HepG2 (cell line): Measurements from ENCODE around the gene PYCR2. TPM values are rescaled to one million over a fixed set of nuclear protein-coding genes. Genes with fewer than 3 reads are reported as not detected.
A peak's percentile ranks its signal among the peaks of the same experiment; 100 is the strongest.

Experiments
- ATAC-seq: fragments of 200-7000 bp; cut with Tn5 transposase; 3 replicates; pipeline ENCODE4 v1.9.1; 2020; ENCODE audit warnings: mild to moderate bottlenecking, moderate library complexity
- BruUV-seq: library from RNA; stranded (reverse); fragments of 400-500 nt; replicated peaks from 2 replicates; lab custom pipeline; 2021; lab: Mats Ljungman, UMichigan
- CTCF ChIA-PET: fragments of 300-600 bp; formaldehyde crosslinking; extraction: SDS; loops from one replicate; lab custom pipeline; 2021; ENCODE audit warnings: low total read pairs, inconsistent platforms, low intra/inter-chr PET ratio; lab: Yijun Ruan, JAX
- POLR2A ChIA-PET: fragments of 350-600 bp; sonication (Branson Sonifier 250); formaldehyde crosslinking; loops from one replicate; lab custom pipeline; 2020; ENCODE audit warnings: antibody characterized with exemption, inconsistent platforms; lab: Yijun Ruan, JAX
- DNase-seq: peaks from one replicate; pipeline ENCODE4 v3.0.0-alpha.2; 2015; ENCODE audit warnings: low spot score
- FAIRE-seq: peaks from 3 replicates; lab custom pipeline; 2011; peaks lifted over from hg19 to GRCh38; lab: Jason Lieb, UNC
- H2AFZ ChIP-seq: one replicate; pipeline ENCODE4 v1.6.1; 2011; ENCODE audit warnings: low read length, inconsistent platforms
- H3K27ac ChIP-seq: fragments of 300-600 bp; 3 replicates; pipeline ENCODE4 v1.8.0; 2011; ENCODE audit warnings: mixed run types, mild to moderate bottlenecking, mixed read lengths, low read length, inconsistent platforms; ENCODE audit not compliant: insufficient read depth; ENCODE audit errors: extremely low read length
- H3K27me3 ChIP-seq, 2 experiments: fragments of 200-600 bp in 1 of 2; 2 replicates in 1 of 2; 3 replicates in 1 of 2; pipeline versions ENCODE4 v1.6.0 to v1.8.0; 2011; ENCODE audit warnings: low read length in 2 of 2, mild to moderate bottlenecking in 2 of 2, moderate library complexity in 2 of 2, inconsistent platforms in 1 of 2; ENCODE audit not compliant: insufficient read depth in 2 of 2, control insufficient read depth in 1 of 2
- H3K36me3 ChIP-seq, 2 experiments: fragments of 200-600 bp in 1 of 2; replicated peaks in 1 of 2; 2 replicates in 1 of 2; 3 replicates in 1 of 2; pipeline versions ENCODE4 v1.5.1 to v1.8.0; 2011; ENCODE audit warnings: low read length in 2 of 2, inconsistent platforms in 1 of 2; ENCODE audit not compliant: insufficient read depth in 2 of 2, control insufficient read depth in 1 of 2
- H3K4me1 ChIP-seq: 2 replicates; pipeline ENCODE4 v1.5.1; 2012; ENCODE audit warnings: low read length, inconsistent platforms; ENCODE audit not compliant: insufficient read depth
- H3K4me2 ChIP-seq: 2 replicates; pipeline ENCODE4 v1.6.0; 2011; ENCODE audit warnings: low read depth, low read length, inconsistent platforms
- H3K4me3 ChIP-seq, 3 experiments: fragments of 200-600 bp in 1 of 3; sonication (generic), shearing (Covaris generic) in 1 of 3; replicated peaks in 1 of 3; 2 replicates each; pipeline ENCODE4 v1.5.1; 2011 to 2016; ENCODE audit warnings: low read length in 3 of 3, inconsistent platforms in 2 of 3, low read depth in 2 of 3, mild to moderate bottlenecking in 2 of 3, control low read depth in 1 of 3, mixed read lengths in 1 of 3; ENCODE audit not compliant: insufficient read depth in 1 of 3
- H3K79me2 ChIP-seq: one replicate; pipeline ENCODE4 v1.6.1; 2011; ENCODE audit warnings: low read length, inconsistent platforms; ENCODE audit not compliant: insufficient read depth
- H3K9ac ChIP-seq: 2 replicates; pipeline ENCODE4 v1.6.0; 2011; ENCODE audit warnings: mild to moderate bottlenecking, low read depth, low read length, inconsistent platforms; ENCODE audit not compliant: insufficient read depth
- H3K9me3 ChIP-seq: 2 replicates; pipeline ENCODE4 v1.5.1; 2012; ENCODE audit warnings: mild to moderate bottlenecking, low read length
- H4K20me1 ChIP-seq: 2 replicates; pipeline ENCODE4 v1.6.0; 2011; ENCODE audit warnings: inconsistent platforms, mild to moderate bottlenecking, low read length, moderate library complexity; ENCODE audit not compliant: insufficient read depth
- ATF2 ChIP-seq: sonication (generic); formaldehyde crosslinking; IDR thresholded peaks from 2 replicates; pipeline ENCODE4 v1.4.0; 2020; ENCODE audit warnings: missing genetic modification reagents
- FOXA3 ChIP-seq: IDR thresholded peaks from 2 replicates; pipeline ENCODE4 v1.6.1; 2016; ENCODE audit warnings: missing genetic modification reagents, missing compliant biosample characterization
- MEIS1 ChIP-seq: sonication (generic); formaldehyde crosslinking; IDR thresholded peaks from 2 replicates; pipeline ENCODE4 v1.9.0; 2021; ENCODE audit warnings: mild to moderate bottlenecking, missing genetic modification reagents, moderate library complexity, borderline replicate concordance
- SMARCE1 ChIP-seq: fragments of 450-650 bp; IDR thresholded peaks from 2 replicates; pipeline ENCODE4 v1.6.1; 2017; ENCODE audit warnings: borderline replicate concordance
- YEATS4 ChIP-seq: sonication (generic); formaldehyde crosslinking; IDR thresholded peaks from 2 replicates; pipeline ENCODE4 v1.4.0; 2020; ENCODE audit warnings: missing genetic modification reagents, borderline replicate concordance
- ZNF646 ChIP-seq: sonication (generic); formaldehyde crosslinking; IDR thresholded peaks from 2 replicates; pipeline ENCODE4 v1.9.0; 2021; ENCODE audit warnings: mild to moderate bottlenecking, missing genetic modification reagents
- ZSCAN21 ChIP-seq: sonication (generic); formaldehyde crosslinking; IDR thresholded peaks from 2 replicates; pipeline ENCODE4 v1.8.0; 2022; ENCODE audit warnings: mild to moderate bottlenecking, missing genetic modification reagents, moderate library complexity, borderline replicate concordance
- WGBS: methylation state at CpG from one replicate; pipeline ENCODE4 v1.1.6; 2017; ENCODE audit warnings: low lambda C conversion rate; 5-methylcytosine and 5-hydroxymethylcytosine counted together
- in situ Hi-C: cut with HindIII; loops from 2 replicates; pipeline ENCODE4 v1.10.0; 2017; ENCODE audit warnings: low pct_unique_long_range_greater_than_20kb; ENCODE audit not compliant: extremely low pct_ligation_motif_present
- intact Hi-C: fragments of 100-400 bp; cut with micrococcal nuclease; formaldehyde crosslinking; loops from one replicate; pipeline ENCODE4 v1.10.0; 2022; ENCODE audit not compliant: unreplicated experiment
- polyA plus RNA-seq, 8 experiments: library from polyadenylated mRNA; depleted of rRNA in 3 of 8; stranded (reverse) in 7 of 8; unstranded in 1 of 8; fragments of >200 nt; fragmentation: Illumina TruSeq in 4 of 8; extraction: Trizol in 4 of 8; gene quantifications; 2 replicates each; pipeline versions ENCODE4 v1.2.1 to v1.2.3, GENCODE V29; 2011 to 2016; ENCODE audit warnings: low read depth in 4 of 8, missing spikeins in 1 of 8, mixed read lengths in 1 of 8; ENCODE audit not compliant: insufficient read depth in 1 of 8
- total RNA-seq, 5 experiments: library from RNA; depleted of rRNA; stranded (reverse); fragments of >200 nt; fragmentation: Illumina TruSeq; extraction: Trizol; gene quantifications; 2 replicates each; pipeline ENCODE4 v1.2.3, GENCODE V29; 2016; ENCODE audit warnings: low read depth in 1 of 5
- TF ChIP-seq, protein P1 (sequence below): conservative IDR thresholded peaks from 2 replicates; pipeline ENCODE4 v1.6.1; 2018; ENCODE audit warnings: missing genetic modification reagents
- TF ChIP-seq, protein P2 (sequence below): sonication (generic); formaldehyde crosslinking; IDR thresholded peaks from 2 replicates; pipeline ENCODE4 v1.8.0; 2022; ENCODE audit warnings: missing genetic modification reagents, mild to moderate bottlenecking, moderate library complexity, borderline replicate concordance

The PYCR2 gene
- total and polyA plus RNA-seq, 2 of the 13 experiments (the other 11 are each of a cell fraction or from before 2014, with no cell fraction given): 47.2 to 47.8 TPM

GRCh38 chr1:225882694-225883615 lies 41.1 kb downstream of the PYCR2 start:
- intact Hi-C loops: loop anchor here (2.0 to 10.0 kb wide), 3 partner anchors 39 to 92 kb away; partner anchors contain the start of gene PYCR2
- no peak for TF ChIP-seq FOXA3
- TF ChIP-seq ZNF646 (CRISPR knock-in tag): no peak
- TF ChIP-seq YEATS4: peak; percentile 33; the same call in 1 of the 2 replicates
- TF ChIP-seq, protein P1, sequence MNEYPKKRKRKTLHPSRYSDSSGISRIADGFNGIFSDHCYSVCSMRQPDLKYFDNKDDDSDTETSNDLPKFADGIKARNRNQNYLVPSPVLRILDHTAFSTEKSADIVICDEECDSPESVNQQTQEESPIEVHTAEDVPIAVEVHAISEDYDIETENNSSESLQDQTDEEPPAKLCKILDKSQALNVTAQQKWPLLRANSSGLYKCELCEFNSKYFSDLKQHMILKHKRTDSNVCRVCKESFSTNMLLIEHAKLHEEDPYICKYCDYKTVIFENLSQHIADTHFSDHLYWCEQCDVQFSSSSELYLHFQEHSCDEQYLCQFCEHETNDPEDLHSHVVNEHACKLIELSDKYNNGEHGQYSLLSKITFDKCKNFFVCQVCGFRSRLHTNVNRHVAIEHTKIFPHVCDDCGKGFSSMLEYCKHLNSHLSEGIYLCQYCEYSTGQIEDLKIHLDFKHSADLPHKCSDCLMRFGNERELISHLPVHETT (CRISPR knock-in tag): 0 out of 2 replicates have a peak, but pooled peaks have one; percentile 32
- TF ChIP-seq SMARCE1: no peak
- TF ChIP-seq MEIS1 (CRISPR knock-in tag): peak; percentile 22; the same call in 1 of the 2 replicates
- TF ChIP-seq ZSCAN21 (CRISPR knock-in tag): peak; percentile 25; the same call in 1 of the 2 replicates
- TF ChIP-seq, protein P2, sequence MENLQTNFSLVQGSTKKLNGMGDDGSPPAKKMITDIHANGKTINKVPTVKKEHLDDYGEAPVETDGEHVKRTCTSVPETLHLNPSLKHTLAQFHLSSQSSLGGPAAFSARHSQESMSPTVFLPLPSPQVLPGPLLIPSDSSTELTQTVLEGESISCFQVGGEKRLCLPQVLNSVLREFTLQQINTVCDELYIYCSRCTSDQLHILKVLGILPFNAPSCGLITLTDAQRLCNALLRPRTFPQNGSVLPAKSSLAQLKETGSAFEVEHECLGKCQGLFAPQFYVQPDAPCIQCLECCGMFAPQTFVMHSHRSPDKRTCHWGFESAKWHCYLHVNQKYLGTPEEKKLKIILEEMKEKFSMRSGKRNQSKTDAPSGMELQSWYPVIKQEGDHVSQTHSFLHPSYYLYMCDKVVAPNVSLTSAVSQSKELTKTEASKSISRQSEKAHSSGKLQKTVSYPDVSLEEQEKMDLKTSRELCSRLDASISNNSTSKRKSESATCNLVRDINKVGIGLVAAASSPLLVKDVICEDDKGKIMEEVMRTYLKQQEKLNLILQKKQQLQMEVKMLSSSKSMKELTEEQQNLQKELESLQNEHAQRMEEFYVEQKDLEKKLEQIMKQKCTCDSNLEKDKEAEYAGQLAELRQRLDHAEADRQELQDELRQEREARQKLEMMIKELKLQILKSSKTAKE (CRISPR knock-in tag): no peak
- TF ChIP-seq ATF2 (CRISPR knock-in tag): no peak

More at GRCh38 chr1:225882694-225883615, 41.1 kb downstream of the PYCR2 start:
- ATAC-seq (peak; percentile 40), FAIRE-seq (no peak), DNase-seq (peak; percentile 15)
- Histone ChIP-seq H4K20me1 (peaks cover 11% of the 10 kb centered on the region), H3K4me1 (peaks cover 69% of the 10 kb centered on the region), H3K36me3 (no peaks in the 10 kb centered on the region), H2AFZ (no peak overlapping the region), H3K27ac (peak overlapping the region; percentile 80), H3K4me3 (peak overlapping the region; percentile 91 to 98 (median 93)), H3K79me2 (peaks cover 32% of the 10 kb centered on the region), H3K9ac (peak overlapping the region; percentile 88), H3K9me3 (no peaks in the 10 kb centered on the region), H3K4me2 (peak overlapping the region; percentile 100), H3K27me3 (no peaks in the 10 kb centered on the region; a peak in 1 of 5 replicates)
- 0% methylated on average over 11 of the region's 63 CpGs for WGBS
- ChIA-PET CTCF (interaction anchor here (1.4 kb wide), 1 partner anchor 408 kb away, joined by 4 read pairs; no protein-coding TSS in a partner anchor), POLR2A (interaction anchor here (0.6 to 4.6 kb wide), 13 partner anchors 8 to 230 kb away, joined by 3 to 42 read pairs (median 7); partner anchors contain the start of genes ENAH, EPHX1, H3-3A and LEFTY1)
- BruUV-seq: TSS peak; percentile 67
- in situ Hi-C loops: no loop called here
